Stimulated activated CD4-positive, alpha-beta T cell treated with anti-CD3 and anti-CD28 coated beads, Interleukin-2, amount 100 ng/mL, for 24 hours (primary cell): ENCODE measurements around the gene RXRB.

ENCODE experiments used
- DNase-seq, 2 donors: peaks; one replicate each; pipeline ENCODE4 v3.0.0-alpha.2; 2020

RXRB gene

DNA sequence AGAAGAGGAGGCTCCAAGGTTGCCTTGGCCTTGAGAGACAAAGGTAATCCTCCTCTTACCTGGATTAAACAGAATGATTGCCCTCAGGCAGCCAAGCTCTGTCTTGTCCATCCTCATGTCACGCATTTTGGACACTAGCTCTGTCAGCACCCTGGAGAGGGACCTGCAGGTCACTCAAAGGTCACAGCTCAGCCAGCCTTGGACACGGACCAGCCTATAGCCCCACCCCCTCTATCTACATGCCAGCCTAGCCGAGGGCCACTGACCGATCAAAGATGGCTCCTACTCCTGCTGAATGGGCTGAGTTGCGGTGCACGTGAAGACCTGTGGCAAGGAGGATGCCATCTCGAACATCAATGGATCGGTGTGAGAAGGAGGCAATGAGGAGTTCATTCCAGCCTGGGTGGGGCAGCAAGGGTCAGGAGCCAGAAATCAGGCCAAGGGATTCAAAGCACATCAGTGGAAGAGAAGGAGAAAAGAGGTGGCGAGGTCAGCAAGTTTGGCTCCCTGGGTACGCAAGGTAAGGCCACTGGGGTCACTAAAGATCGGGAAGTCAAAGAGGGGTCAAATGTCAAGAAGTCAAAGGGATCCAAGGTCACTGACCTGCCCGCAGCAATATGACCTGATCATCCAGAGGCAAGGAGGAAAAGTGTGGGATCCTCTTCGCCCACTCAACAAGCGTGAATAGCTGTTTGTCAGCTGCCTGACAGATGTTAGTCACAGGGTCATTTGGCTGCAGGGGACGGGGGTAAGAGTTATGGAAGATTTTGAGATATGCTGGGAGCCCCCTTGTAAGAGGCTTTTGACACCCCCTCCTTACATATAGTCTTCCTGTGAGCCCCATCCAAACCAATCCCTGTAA is 4.9 kb downstream of the RXRB start:
- DNase-seq: no peak

DNA sequence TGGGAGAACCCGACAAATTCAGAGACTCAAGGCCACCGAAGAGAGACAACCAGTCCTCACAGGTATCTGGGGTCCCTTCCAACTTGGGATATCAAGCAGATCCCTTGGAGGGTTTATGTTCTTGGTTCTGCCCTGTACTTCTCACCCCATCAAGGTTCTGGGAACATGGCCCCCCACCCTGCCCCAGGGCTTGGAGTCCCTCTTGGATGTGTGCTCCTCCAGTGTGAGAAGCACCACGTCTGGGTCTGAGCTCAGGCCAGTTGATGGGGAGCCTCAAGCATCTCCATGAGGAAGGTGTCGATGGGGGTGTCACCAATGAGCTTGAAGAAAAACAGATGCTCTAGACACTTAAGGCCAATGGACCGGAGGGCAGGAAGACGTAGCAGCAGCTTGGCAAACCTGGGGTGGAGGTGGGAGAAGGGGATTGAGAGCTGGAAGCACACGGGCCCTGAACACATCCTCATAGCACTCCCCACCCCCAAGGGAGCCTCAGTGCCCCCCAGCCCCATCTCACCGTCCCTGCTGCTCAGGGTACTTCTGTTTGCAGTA is 6.0 kb downstream of the RXRB start:
- DNase-seq: no peak

DNA sequence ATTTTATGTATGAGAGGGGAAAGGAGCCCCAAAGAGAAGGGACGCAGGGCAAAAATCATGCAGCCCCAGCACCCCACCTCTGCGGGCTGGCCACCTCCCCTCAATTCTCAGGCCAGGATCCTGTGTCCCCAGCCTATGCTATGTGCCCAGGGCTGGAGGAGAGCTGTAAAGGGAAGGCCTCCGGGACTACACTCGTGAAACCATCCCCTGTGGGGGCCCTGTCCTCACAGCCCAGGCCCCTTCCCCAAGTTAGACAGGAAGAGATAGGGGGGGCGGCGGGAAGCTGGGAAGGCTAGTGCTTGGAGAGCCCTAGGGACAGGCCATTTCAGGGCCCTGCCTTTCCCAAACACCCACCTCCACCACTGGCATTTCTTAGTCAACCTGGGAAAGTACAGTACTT is 6.8 kb downstream of the RXRB start:
- DNase-seq: no peak

GRCh38 chr6:33192671-33193602 is 7.5 kb downstream of the RXRB start:
- peak in 1 of 2 donors; percentile 45 for DNase-seq

GRCh38 chr6:33192105-33192646 is 8.3 kb downstream of the RXRB start, which contains the start of gene COL11A2:
Gene COL11A2, minus strand, starts transcription at chr6:33192467. Its CDS starts 227 bp downstream, at chr6:33192240.
- no peak for DNase-seq

GRCh38 chr6:33191383-33192104 is 8.9 kb downstream of the RXRB start:
- DNase-seq: no peak

GRCh38 chr6:33190504-33191107 is 9.9 kb downstream of the RXRB start:
- no peak for DNase-seq

DNA sequence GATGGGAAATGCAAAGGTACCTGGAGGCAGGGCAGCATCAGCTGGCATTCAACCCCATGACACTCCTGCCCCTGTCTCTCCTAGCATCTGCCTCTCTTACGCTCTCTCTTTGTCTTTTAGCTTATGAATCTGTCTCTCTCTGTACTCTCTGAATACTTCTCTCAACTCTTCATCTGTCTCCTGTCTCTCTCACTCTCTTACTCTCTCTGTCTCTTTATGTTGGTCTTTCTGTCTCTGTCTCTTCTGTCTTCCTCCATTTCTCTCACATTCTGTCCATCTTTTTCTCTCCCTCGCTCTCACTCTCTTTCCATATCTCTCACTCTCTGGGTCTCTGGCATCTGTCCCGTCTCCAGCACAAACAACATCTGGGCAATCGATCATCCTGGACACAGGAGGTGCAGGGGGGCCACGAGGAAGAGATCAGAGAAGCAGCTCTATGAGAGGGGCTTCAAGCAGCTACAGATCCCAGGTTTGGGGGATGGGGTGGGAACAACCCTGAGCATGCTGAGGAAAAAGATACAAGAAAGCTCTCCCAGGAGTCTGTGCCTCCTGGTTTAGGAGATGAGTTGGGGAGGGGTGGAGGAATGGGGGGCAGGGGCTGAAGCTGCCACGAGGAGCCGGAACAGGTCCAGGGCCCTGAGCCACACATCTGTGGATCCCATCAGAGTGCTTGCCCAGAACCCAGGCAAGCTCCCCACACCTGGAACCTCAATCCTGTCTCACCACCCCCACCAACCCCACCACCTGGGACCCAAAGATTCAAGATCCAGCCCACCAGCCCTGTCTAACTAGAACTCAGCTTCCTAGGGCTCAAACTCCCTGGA is 10.6 kb downstream of the RXRB start:
- DNase-seq: no peak

DNA sequence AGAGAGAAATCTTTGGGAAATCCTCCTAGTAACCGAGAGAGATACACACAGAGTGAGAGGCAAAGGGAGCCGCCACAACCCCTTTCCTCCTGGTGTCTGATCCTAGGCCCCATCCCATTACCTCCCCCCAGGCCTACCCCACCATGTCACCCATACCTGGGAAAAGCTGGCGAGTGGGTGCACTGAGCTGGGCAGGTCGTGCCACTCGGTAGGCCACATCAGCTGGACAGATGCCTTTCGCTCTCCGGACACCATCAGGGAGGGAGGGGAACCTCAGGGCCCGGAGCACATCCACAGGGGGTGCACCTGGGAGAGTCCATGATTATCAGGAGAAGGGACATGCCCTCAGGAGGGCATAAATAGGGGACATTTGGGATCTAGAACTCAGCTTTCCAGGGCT is 11.3 kb downstream of the RXRB start:
- DNase-seq: no peak

- DNase-seq: no peak
Observed at GRCh38 chr6:33187809-33188208, 12.7 kb downstream of the RXRB start.

DNA sequence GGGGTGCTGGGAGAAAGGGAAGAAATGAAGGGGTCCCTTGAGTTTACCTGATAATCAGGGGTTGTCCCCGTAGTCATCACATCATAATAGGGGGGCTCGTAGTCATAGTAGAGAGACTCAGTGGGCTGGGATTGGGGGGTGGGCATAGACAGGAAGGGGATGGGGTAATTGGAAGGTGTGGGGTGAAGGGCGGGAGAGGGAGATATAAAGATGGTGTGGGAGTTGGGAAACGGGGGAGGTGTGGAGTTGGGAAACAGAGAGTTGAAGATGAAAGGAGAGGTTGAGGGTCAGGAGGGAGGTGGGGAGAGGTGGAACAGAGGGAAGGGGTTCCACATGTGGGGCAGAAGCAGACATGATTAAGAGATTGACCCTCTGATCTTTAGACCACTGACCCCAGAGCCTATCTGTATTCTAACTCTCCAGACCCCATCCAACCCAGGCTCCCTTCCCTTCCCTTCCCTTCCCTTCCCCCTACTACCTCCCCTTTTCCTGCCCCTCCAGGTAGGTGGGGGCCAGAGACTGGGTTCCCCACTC is 14.7 kb downstream of the RXRB start:
- DNase-seq: no peak

DNA sequence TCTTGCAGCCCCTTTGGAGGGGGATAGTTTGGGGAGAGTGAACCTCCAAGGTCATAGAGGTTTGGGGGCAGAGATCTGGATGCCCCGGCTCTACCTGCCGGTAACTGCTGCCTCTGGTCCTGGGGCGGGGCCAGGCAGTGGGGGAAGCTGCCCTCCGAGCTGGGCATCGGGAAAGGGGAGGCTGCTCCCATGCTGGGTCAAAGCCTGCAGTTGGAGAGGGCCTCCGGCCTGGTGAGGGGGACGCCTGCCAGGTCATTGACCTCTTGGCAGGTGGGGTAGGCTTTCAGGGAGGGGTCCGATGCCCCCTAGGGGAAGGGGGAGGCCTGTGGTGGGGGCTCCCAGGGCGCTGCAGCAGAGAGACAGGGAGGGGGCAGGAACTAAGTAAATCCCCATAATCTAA is 15.3 kb downstream of the RXRB start:
- DNase-seq: no peak

- DNase-seq: no peak
Observed at GRCh38 chr6:33183071-33183683, 17.3 kb downstream of the RXRB start.

- no peak for DNase-seq
Observed at GRCh38 chr6:33181141-33181540, 19.3 kb downstream of the RXRB start.

GRCh38 chr6:33178755-33179475 is 21.6 kb downstream of the RXRB start:
- no peak for DNase-seq

- no peak for DNase-seq
Observed at GRCh38 chr6:33177552-33178446, 22.7 kb downstream of the RXRB start.

DNA sequence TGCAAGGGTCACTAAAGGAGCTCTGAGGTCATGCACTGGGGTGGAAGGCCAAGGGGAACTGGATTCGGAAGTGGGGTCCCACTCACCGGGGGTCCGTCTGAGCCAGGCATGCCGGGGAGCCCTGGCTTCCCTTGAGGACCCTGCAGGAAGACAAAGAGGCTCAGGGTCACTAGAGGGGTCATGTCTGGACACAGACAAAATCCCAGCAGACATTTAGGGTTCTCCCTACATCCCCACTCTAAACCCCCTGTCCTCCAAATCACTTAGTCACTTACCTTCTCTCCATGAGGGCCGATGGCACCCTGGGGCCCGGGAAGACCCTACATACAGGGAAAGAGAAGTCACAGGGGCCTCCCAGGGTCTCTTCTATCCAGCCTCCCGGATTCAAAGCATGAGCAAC is 23.6 kb downstream of the RXRB start:
- no peak for DNase-seq

DNA sequence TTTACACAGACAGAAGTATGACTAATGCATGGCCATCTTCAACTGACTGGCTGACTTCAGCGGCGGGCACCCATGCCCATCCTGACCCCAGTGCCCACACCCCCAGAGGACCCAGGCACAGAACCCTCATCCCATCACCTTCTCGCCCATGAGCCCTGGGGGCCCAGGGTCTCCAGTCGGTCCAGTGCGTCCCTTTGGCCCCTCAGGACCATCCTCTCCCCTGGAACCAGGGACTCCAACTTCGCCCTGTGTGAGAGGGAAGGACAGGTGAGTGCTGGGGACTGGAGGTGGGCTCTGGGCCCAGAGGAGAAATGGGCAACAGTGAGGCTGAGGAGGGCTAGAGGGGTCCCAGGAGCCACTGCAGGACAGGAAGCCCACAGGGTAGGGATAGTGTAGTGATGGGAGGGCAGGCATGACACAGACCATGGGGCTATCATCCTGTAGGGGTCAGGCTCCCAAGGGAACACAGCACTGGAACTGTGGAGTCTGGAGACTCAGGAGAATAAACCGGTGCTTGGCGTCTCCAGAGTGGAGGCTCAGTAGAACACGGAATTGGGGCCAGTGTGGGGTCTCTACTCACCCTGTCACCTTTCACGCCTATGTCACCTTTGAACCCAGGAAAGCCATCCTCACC is 24.9 kb downstream of the RXRB start:
- DNase-seq: no peak
